GM21619 (cell line): ENCODE measurements around the gene CHN2.

Experiments
- ATAC-seq: cut with Tn5 transposase; IDR thresholded peaks from one replicate; pipeline ENCODE4 v1.9.1; 2021; ENCODE audit not compliant: unreplicated experiment

Gene CHN2

GRCh38 chr7:29194594-29195427, at the start of gene CHN2:
Gene CHN2, plus strand, starts transcription at chr7:29194775.
- peak; percentile 53 for ATAC-seq

DNA sequence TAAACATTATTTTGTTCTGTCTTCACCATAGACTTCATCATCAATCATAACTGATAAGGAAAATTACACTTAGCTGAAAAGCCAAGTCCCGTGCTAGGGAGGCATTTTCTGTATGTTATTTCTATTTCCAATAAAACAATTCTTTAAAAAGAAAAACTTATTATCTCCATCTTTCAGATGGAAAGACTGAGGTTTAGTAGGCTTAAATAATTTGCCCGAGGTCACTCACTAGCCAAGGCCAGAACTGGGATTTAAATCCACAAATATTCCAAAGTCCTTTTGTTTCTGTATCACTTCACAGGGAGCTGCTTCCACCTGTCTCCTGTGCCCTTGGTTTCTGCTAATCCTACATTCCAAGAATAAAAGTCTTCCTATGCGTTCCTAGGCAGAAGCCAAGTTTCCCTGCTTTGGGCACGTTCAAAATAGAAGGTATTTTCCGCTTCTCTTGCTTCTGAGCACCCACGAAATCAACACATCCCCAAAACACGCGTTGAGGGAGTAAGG, 49.0 kb upstream of the CHN2 start:
- ATAC-seq: no peak

DNA sequence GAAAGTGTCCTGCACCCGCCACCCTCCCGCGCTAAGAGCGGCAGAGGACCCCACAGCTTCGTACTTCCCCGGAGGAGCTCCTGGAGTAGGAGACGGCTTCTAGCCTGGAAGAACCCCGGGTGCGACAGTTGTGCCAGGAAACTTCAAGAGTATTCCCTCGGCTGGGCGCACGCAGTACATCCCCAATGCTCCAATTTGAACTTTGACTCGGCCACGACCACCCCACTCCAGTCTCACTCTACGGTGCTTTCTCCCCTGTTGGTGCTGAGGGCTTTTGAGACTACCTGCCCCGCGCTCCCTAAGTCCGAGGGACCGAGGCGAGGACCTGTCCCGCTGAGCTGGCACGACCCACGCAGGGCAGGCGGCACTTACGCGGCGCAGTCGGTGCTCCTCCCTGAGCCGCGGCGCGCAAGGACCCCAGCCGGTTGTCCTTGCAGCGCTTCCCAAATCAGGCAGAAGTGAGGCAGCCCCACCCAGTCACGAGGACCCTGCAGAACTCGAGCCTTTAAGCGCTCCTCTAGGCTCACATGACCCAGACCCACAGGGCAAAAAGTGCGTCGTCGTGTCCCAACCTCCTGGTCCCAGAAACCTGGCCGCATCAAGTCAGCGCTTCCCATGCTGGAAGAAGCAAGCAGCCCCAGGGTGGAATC, 48.4 kb upstream of the CHN2 start, which contains the start of gene CPVL:
Gene CPVL, minus strand, starts transcription at position 481 of the 650 bp plus-strand sequence. CDS start 25,476 bp downstream, outside the sequence.
- ATAC-seq: no peak

- no peak for ATAC-seq
These were observed 47.5 kb upstream of the CHN2 start for GRCh38 chr7:29146888-29147609.

DNA sequence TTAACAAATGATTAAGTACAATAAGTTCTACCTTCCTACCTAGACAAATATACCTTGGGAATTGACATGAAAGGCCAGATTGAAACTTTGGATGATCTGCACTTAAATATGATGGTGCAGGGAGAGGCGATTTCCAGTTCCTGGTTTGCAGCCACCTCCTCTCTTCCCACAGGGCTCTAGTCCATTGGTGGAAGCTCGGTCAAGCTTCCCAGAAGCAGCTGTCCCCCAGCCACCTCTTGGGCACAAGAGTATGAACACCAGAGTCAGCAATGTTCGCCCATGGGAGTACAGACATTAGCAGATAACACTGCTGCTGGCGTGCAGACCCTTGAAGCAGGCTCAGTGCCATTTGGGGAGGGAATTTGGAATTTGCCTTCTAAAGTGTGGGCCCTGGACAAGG, 46.8 kb upstream of the CHN2 start:
- no peak for ATAC-seq

DNA sequence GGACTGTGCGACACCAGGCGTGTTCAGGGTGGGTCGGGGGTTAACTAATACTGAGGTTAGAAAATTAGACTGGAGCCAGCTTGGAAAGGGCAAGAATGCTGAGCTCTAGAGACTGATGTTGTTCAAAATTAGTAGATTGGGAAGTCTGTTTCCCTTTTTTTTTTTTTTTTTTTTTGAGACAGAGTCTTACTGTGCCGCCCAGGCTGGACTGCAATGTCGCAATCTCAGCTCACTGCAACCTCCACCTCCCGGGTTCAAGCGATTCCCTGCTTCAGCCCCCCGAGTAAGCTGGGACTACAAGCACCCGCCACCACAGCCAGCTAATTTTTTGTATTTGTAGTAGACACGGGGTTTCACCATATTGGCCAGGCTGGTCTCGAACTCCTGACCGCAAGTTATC, 45.5 kb upstream of the CHN2 start:
- ATAC-seq: no peak

DNA sequence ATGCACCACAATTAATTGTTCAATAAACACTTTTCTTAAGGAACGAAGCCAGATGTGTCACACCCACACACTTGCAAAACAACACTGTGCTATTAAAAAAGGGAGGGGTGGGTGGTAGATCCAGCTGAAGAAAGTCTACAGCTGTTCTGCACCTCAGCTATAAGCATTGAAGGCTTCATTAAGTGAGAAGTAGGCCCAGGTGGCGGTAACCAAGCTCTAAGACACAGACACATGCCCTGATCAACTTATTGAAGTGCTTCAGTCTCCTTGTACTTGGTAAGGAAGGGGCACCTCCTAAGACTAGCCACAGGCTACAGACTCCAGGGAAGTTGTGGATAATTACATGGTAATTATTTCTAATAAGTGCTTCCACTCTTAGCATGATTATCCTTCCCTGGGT, 43.7 kb upstream of the CHN2 start:
- no peak for ATAC-seq

- ATAC-seq: no peak
These were observed 40.5 kb upstream of the CHN2 start for GRCh38 chr7:29154076-29154475.

GRCh38 chr7:29156907-29157452, 37.6 kb upstream of the CHN2 start:
- ATAC-seq: no peak

GRCh38 chr7:29158795-29159423, 35.7 kb upstream of the CHN2 start:
- no peak for ATAC-seq

DNA sequence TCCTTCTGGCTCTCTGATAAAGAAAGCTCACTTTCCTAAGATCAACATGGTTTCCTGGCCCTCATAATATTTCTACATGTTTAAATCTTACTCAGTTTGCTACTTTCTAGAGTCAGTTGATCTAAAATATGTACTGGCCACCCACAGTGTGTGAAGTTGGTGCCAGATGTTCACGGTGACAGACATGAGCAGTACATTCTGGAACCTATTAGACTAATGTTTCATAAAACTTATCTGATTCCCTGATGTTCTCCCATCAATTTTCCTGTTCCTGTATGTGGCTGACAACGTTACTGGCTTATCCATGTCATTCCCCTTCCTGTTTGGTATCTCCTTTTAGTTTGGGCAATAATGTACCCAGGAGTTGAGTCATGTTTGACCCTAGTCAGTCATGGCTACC, 34.5 kb upstream of the CHN2 start:
- no peak for ATAC-seq

- ATAC-seq: no peak
These were observed 33.3 kb upstream of the CHN2 start for GRCh38 chr7:29161231-29161630.

GRCh38 chr7:29162577-29162976, 32.0 kb upstream of the CHN2 start:
- ATAC-seq: no peak

DNA sequence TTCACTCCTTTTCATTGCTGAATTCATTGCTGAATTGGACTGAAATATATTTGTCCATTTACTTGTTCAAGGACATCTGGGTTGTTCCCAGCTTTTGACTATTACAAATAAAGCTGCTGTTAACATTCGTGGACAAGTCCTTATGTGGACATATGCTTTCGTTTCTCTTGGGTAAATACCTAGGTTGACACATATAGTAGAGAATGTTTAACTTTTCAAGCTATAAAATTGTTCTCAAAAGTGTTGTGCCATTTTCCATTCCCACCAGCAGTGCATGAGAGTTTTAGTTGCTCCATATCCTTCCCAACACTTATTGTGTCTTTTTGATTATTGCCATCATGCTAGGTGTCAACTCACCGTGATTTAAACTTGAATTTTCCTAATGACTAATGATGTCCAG, 30.7 kb upstream of the CHN2 start:
- no peak for ATAC-seq

DNA sequence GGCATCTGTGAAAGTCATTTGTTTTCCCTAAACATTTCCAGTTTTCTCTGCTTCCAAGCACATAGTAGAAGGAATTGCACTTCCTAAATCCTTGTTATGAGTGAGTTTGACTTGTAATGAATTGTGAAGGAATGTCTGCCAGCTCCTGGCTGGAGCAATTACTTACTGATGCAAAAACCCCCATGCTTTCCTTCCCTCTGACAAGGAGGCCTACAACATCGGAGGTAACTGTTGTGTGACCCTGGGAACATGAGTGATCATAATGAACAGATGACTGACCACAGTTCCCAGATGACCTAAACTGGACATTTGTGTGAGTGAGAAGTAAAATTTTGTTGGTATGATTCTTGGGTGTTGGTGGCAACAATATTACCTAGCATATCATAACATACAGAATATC, 26.9 kb upstream of the CHN2 start:
- no peak for ATAC-seq

DNA sequence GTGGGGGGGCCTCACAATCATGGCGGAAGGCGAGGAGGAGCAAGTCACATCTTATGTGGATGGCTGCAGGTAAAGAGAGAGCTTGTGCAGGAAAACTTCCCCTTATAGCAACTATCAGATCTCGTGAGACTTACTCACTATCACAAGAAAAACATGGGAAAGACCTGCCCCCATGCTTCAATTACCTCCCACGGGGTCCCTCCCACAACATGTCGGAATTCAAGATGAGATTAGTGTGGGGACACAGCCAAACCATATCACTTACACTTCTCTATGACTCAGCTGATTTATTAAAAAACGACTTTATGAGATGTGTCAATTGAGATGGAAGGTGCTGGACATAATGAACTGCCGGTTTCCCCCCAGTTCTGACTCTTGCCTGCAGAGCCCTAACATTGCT, 23.8 kb upstream of the CHN2 start:
- ATAC-seq: no peak

DNA sequence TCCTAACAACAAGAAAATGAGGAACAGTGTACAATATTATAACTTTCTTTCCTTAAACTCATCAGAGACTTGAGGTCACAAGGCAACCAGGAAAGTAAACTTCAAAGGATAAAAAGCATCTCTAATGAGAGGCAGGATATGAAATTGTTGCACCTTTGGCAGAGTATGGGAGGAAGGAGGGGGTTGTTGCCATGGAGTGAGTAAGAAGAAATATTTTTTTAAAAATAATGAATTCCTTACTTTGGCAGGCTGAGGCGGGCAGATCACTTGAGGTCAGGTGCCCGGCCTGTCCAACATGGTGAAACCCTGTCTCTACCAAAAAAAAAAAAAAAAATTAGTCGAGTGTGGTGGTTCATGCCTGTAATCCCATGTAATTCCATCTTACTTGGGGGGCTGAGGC, 21.1 kb upstream of the CHN2 start:
- no peak for ATAC-seq

- no peak for ATAC-seq
These were observed 16.5 kb upstream of the CHN2 start for GRCh38 chr7:29177963-29178600.

- ATAC-seq: no peak
These were observed 15.5 kb upstream of the CHN2 start for GRCh38 chr7:29179115-29179514.

- ATAC-seq: no peak
These were observed 10.0 kb upstream of the CHN2 start for GRCh38 chr7:29184599-29184998.
